CD1c-positive myeloid dendritic cell (primary cell): ENCODE data around the gene SOX18.
A peak's percentile ranks its signal among the peaks of the same experiment; 100 is the strongest.

Source experiments
- DNase-seq: peaks from one replicate; pipeline ENCODE4 v3.0.0-alpha.2; 2016; ENCODE audit errors: extremely low spot score

Gene SOX18

DNA sequence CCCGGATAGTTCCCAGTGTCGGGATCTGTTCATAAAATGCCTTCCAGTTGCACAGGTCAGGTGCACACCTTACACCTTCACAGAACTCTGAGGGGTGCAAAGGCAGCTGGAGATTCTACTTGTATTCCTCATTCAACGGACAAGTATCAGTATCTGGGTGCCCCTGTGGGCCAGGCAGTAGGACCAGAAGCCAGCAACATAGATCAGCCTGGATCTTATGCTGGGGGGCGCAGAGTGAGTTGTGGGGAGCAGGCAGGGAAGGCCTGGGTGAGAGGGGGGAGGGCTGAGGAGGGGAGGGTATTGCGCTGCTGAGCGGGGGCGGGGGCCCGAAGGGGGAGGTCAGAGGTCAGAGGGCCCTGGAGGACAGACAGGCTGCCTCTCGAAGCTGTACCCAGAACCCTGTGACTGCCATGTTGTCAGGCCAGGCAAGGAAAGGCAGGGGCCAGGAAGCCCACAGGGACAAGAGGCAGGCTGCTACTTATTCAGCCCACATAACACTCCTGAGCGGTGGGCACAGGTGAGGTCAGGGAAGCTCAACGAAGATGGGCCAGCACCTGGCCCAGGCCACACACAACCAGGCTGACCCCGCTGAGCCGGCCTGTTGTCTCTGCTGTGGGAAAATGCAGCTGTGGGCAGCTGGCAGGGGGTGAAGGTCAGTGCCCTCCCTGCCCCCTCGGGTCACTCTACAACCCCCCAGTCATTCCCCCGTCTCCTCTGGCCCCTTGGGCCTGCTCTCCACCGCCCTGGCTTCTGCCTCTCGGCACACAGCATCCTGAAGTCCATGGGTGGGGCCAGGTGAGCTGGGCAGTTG, 31.6 kb upstream of the SOX18 start:
- no peak for DNase-seq

DNA sequence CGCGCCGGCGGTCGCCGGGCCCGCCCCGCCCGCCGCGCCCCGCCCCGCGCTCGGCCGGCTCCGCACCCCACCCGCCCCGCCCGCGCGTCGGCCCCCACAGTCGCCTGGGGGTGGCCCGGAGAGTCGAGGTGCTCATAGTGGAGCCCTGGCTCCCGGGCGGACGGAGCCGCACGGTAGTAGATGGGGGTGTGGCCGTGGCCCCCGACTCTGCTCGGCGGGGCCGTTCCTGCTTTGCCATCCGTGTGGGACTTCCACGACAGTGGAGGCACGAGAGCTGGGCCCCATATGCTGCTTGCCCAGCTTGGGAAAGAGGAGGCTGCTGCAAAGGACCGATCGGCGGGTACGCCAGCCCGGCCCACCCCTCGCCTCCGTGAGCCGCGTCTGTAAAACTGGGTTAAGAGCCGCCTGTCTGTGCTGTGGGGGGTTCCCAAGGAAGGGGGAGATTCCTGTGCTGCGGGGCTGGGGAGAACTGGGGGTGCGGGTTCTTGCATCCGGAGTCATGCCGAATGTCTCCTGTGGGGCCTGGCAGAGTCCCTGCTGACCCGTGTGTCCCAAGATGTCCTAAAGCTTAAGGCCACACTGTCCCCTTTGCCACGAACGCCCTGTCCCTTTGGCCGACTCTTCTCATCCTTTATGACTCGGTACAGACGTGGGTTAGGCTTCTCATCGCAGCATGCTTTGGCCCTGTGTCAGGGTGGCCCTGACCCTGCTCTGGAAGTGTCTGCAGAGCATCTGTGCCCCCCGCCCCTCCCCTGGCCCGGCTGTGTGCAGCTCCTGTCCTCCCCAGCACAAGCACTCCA, 30.8 kb upstream of the SOX18 start, which contains the start of gene OPRL1:
Gene OPRL1 (plus strand): TSS at position 70 of the 800 bp plus-strand sequence. CDS start 12,639 bp downstream, outside the sequence.
- DNase-seq: no peak

DNA sequence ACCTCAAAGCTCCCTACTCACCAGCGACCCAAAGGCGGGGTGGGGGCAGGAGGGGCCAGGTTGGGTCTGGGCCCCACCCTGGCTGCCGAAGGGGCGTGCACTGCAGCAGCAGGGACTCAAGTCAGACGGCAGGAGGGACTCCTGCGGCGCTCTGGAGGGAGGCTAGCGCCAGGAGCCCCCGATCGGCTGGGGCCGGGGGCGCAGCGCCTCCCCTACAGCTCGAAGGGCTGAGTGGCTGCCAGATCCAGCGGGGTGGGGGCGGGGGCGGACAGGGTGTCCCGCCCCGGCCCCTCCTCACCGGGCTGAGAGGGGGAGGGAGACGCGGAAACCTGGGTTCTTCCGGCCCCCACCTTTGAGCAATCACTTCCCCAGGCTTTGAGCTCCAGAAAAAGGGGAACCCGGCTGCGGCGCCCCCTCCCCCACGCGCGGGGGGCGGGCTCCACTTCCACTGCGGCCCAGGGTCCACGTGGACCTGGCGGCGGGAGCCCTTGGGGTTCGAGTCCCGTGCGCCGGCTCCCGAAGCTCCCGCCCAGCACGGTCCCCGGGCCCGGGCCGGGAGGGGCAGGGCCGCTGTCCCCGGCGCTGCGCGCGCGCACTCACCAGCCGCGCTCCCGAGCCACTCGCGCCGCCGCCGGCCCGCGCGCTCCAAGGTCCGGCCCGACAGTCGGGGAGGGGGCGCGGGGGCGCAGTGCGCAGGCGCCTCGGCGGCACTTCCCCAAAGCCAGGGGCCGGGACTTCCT, 30.0 kb upstream of the SOX18 start, which contains the start of gene RGS19:
Gene RGS19 (minus strand): TSS at position 246 of the 740 bp plus-strand sequence. CDS start 2,632 bp downstream, outside the sequence.
- DNase-seq: peak; percentile 94

DNA sequence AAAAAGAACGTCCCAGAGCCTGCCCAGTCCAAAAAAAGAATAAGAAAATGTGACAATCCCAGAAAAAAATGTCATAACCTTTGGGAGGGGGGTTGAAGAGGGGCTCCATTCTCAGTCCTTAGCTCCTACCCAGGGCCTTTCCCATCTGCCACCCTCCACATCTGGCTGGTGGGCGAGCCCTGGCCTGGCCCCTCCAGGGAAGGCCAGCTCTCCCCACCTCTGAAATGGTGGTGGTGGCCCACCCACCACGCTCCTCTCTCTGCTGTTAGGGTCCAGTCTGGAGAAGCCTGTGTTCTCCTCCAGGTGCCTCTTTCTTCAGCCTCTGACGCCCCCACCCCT, 29.5 kb upstream of the SOX18 start:
- no peak for DNase-seq

DNA sequence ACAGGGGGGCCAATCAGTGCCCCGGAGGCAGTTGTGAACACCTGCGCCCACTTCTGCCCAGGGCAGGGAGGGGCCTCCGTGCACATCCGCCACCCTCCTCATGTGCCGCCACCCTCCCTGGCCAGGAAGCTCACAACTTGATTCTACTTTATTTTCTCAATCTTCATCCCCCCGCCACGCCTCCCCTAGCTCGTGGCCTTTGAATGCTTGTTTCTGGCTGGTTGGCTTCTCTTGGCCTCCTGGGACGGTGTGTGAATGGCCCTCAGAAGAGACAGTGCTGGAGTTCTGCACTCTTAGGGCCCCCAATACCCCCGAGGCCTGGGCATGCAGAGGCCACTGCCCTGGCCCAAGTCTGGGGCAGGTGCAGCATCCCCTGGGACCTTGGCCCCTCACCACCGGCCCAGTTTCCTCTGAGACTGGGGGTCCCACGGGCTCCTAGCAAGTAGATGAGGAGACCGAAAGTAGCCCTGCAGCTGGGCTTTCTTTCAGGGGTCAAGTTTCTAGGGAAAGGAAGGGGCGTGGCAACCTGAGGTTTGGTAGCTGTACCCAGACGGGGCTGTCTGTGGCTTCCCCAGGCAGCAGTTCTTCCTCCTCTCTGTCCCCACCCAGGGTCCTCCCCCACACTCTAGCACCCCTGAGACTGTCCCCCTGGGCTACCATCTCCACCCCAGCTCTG, 28.6 kb upstream of the SOX18 start:
- peak; percentile 28 for DNase-seq

DNA sequence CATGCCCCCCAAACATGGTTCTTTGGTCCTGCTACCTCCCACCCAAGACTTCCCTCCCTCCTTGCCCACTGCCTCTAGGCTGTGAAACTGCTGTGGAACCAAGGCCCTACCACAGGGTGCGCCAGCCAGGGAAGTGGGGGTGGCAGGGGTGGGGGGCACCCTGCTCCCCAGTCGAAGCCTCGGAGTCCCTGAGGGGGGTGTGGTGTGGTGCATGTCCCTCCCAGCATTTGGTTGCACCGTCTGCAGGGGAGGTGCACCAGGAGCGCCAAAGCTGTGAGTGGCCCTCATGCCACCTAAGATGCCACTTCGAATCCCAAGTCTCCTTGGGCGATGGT, 28.1 kb upstream of the SOX18 start:
- DNase-seq: no peak

DNA sequence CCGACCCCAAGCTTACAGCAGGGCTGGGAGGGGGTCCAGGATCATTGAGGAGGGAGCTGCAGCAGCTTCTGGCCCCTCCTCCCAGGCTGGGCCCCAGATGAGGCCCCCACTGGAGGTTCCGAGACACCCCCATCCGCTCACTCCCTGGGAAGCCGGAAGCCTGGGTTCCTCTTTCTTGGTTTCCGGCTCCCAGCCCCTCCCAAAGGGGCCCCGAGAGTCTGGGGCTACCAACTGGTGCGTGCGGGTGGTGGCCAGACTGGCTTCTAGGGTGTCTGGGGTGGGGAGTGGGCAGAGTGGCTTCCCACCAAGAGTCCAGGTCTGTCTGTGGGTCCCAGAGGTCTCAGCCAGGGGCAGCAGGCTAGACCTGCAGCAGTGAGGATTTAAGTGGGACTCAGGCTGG, 27.7 kb upstream of the SOX18 start:
- peak; percentile 63 for DNase-seq

DNA sequence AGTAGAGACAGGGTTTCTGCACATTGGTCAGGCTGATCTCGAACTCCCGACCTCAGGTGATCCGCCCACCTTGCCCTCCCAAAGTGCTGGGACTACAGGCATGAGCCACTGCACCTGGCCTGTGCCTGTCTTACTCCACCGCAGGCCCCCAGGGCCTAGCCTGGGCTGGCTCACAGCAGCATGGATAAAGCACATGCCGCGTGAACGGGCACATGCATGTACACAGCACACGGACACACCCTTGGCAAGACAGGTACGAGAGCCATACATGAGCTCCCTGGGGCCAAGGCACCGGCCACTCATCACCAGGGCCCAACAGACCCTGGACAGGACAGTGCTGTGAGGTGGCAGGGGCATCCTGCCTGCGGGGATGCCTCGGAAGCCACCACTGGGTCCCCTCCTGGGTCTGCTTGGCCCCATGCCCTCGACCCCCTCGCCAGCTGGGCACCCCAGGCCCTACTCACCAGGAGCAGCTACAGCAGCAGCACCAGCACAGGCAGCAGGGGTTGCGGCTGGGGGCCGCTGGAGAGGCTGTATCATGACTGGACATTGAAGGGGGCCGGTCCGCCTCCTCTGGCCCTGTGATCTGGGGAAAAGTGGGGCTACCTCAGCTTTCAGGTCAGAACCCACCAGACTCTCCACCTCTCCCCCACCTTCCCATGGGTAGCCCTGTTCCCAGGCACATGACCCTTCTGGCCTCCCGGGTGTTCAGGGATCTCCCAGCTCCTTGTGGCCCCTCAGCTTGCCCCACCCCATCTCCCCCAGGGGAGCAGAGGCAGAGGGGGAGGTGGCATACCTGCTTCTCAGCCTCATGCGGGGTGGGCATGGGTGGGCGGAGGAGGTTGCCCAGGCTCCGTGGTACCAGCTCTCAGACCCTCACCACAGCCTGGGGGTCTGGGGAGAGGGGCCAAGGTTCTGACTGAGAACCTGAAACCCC, 26.9 kb upstream of the SOX18 start:
- no peak for DNase-seq

DNA sequence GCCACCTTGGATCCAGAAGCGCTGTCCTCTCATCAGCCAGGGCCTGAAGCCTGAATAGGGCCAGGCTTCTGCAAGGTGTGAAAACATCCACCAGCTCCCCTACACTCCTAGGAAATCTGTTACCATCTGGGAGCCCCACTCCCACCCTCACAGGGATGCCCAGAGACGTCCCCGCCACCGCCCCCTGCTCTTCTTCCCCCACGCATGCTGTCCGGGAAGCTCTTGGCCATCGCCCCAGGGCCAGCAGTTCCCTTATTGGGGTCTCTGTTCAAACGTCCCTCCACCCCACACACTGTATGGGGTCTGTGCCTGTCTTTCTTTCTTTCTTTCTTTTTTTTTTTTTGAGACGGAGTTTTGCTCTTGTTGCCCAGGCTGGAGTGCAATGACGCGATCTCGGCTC, 26.1 kb upstream of the SOX18 start:
- no peak for DNase-seq

DNA sequence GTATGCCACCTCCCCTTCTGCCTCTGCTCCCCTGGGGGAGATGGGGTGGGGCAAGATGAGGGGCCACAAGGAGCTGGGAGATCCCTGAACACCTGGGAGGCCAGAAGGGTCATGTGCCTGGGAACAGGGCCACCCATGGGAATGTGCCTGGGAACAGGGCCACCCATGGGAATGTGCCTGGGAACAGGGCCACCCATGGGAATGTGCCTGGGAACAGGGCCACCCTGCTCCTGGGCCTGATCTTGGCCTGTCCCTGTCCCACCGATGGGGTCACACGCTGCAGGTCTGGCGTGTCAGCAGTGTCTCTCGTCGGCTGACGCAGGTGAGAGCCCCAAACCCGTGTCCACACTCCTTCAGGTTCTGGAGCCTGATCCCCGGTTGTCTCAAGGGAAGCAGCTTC, 25.5 kb upstream of the SOX18 start:
- no peak for DNase-seq

DNA sequence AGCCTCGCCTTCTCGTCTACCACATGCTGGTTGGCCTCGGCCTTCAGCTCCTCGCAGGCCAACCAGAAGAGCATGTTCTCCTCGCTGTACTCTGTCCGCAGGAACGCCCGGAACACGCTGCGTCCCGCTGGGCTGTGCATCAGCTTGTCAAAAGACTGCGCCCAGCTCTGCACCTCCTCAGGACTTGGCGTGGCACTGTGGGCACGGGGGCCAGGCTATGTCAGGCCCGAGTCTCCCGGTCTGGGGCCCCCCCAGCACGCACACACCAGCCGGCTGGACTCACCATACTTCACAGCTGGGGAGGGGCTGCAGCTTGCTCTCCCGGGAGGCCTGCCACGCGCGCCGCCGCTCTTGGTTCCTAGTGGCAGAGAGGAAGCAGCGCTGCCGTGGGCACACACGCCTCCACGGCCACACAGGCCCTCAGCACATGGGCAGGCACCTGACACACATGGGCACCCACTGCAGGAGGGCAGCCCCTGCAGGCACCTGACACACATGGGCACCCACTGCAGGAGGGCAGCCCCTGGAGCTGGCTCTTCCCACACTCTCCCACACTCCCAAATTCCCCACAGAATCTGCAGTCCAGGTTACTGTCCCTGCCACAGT, 24.8 kb upstream of the SOX18 start:
- DNase-seq: no peak

DNA sequence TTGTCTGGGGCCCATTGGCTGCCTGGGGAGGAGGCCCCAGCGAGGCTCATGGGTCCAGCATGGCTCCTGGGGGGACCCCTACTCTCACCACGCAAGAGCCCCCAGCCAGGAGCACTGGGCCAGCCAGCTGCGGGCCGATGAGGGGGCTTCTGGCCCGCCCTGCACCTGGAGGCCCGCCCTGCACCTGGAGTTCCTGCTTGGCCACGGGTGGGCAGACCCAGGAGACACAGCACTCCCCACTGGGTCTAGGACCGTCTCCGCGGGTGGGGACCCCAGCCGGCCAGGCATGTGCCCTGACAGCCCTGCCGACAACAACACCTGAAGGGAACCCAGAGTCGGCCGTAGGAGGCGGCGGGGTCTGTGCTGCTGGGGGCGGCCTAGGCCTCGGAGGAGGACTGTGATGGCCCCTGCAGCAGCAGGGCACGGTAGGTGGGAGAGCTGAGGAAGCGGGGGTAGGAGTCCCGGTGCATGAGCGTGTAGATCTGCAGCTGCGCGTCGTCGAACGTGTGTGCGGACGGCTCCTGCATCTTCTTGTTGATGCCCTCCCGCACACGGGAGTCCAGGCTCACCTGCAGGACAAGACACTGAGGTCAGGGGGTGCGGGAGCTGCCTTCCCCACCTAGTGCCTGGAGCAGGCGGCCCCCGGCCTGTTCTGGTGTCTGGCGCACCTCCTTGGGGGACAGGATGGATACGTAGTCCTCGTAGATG, 24.2 kb upstream of the SOX18 start:
- DNase-seq: no peak

DNA sequence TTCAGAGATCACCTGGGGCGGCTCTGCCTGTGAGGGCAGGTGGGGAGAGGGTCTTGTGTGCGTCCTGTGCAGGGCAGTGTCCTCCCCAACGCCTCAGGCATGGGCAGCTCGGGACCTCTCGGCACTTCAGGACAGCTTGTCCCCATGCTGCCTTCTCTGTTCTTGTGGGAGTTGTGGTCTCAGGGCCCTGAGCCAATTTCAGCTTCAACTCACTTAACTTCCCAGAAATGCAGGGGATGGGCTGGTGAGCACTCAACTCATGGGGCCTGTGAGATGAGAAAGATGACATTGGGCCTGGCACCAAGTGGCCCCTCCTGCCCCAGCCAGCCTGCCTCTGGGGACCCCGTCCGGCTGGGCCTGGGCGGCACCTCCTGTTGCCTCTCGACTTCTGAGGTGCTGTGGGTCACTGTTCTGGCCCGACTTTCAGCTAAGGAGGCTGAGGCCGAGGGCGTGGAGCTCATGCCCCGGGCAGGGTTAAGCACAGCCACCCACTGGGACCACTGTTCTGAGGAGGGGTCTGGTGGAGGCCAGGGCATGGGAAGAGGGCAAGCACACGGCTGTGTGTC, 23.1 kb upstream of the SOX18 start:
- DNase-seq: no peak

DNA sequence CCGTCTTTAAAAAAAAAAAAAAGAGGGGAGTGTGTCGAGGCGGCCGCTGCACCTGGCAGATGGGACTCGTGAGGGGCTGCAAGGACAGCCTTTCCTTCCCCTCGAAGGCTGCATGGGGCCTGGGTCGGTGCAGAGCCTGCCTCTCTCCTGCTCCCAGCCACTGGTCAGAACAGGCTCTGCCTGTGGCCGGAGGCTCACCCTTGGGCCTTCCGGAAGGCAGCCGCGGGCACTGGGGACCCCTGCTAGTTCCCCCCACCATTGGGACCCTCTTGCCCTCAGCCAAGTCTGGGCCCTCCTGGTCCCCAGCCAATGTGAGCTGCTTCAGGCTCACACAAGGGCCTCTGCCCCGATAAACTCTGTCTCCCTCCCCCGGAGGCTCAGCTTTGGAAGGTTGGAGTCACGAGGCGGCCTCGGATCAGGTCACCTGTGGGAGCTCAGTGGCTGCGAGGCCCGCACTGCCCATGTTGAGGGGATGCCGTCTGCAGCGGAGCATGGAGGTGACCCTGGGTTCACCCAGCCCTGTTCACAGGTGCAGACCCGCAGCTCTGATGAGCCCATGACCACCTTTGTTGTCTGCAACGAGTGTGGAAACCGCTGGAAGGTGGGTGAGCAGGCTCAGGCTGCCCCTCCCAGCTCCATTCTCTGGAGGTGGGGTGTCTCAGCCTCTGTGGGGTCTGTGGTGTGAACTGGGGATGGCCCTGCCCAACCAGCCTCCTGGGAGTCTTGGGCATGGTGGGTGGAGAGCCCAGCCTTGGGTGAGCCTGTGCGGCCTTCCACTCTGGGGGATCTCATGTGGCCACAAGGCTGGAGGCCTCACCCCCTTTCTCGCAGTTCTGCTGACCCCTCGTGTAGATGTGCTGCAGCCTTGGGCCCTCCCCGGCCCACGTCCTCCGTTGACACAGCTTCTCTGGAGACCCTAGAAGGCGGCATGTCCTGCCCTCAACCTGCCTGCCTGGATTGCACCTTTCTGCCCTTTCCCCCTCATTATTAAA, 22.2 kb upstream of the SOX18 start:
- no peak for DNase-seq

DNA sequence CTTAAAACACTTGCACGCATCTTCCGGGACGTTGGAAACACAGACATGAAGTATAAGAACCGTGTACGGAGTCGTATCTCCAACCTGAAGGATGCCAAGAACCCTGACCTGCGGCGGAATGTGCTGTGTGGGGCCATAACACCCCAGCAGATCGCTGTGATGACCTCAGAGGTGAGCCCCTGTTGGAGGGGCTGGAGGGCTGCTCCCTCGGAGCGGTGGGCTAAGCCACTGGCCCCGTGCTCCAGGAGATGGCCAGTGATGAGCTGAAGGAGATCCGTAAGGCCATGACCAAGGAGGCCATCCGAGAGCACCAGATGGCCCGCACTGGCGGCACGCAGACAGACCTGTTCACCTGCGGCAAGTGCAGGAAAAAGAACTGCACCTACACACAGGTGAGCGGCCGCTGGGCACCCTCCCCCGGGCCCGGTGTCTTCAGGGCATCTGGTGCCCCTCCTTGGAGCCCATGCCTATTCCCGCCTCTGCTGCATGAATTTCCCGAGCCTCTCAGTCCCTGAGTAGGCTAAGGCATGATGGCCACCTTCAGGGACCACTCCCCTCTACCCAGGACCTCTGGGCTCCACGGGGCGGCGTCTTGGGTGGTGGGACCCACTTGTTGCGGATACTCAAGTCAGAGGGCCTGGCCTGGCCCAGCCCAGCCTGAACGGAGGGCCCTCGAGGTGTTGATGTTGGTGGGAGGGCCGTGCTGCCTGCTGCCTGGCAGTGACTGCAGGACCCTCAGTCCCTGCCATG, 21.0 kb upstream of the SOX18 start:
- DNase-seq: no peak

DNA sequence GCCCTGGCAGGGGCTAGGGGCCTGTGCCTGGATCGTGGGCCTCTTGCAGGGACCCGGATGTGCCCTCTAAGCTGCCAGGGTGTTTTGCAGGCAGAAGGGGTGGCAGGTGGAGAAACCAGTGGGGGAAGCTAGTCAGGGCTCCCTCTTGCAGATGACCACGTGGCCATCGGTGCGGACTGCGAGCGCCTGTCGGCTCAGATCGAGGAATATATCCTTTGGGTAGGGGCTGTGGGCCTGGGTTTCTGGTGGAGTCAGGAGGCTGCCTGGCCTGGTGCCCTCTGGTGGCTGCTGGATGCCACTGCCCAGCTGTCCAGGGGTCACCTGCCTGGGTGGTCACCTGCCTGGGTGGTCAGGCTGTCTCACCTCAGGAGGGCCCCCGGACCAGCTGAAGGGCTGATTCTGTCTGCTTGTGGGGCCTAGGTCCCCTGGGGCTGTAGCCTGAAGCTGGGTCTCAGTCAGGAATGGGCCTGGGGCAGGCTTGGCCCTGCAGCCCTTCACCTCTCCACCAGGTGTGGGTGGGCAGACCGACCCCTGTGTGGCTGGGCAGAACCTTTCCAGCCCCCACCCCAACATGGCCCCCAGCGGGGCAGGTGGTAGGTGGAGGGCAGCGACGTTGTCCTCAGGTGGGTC, 20.3 kb upstream of the SOX18 start:
- DNase-seq: peak; percentile 10

DNA sequence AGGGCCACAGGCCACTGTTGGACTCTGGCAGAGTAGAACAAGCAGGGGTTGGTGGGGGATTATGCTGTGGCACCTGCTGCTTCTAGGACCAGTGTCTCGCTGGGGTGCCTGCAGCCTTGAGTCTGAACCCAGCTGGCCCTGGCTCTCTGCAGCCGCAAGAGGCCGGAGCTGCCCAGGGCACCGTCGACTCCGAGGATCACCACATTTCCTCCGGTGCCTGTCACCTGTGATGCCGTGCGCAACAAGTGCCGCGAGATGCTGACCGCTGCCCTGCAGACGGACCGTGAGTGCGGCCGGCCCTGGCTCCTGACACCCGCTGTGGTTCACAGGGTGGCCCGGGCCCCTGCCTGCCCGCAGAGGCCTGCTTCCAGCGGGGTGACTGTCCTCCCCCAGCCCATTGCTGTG, 19.8 kb upstream of the SOX18 start:
- DNase-seq: no peak
